ENCODE results near the gene ETFB.
A peak's percentile ranks its signal among the peaks of the same experiment; 100 is the strongest.
"Not testable (repeated sequence)": the region's sequence is repeated elsewhere in the genome, so short reads cannot be mapped to it uniquely, and the experiment has no call there.

Gene ETFB

DNA sequence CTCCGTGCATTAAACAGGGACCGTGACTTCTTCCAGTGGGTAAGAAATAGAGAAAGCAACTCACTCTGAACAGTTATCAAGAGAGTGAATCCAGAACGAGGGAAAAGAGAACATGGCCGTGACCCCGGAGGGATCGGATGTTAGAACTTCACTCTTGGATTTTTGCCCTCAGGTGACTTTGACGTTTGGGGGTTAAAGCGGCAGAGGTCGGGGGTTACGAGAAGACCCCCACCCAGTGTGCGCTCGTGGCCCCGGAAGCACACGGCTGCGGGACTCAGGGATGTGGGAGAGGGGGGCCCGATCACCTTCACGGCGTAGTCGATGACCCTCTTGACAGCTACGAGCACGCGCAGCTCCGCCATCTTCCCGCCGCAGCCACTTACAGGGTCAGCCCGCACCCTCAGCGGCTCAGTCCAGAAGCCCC, at the start of gene ETFB:
ETFB (minus strand) TSS at position 424 of the 424 bp plus-strand sequence; CDS start at position 362, 62 bp downstream.
- no peak for DNase-seq (ENCODE audit: low read depth, low spot score)
- peak within 1 kb of the TSS; percentile 74 for H3K27ac ChIP-seq

DNA sequence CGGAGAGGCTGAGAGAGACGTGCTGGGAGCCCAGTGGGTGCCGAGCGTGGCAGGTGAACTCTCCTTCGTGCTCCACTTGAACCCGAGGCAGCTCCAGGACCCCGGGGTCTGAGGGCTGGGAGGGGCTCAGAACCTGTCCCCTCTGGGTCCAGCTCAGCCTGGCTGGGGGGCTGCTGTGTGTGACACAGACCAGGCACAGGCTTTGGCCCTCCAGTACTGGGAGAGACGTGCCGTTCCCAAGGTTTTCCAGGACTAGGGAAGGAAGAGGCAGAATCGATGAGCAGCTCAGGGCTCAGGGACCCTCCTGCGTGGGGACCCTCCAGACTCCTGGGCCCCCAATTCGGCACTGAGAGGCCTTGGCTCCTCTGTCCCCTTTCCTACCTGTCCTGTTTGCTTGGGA, 49.0 kb upstream of the ETFB start:
- H3K27ac ChIP-seq, result no peak overlapping the region

DNA sequence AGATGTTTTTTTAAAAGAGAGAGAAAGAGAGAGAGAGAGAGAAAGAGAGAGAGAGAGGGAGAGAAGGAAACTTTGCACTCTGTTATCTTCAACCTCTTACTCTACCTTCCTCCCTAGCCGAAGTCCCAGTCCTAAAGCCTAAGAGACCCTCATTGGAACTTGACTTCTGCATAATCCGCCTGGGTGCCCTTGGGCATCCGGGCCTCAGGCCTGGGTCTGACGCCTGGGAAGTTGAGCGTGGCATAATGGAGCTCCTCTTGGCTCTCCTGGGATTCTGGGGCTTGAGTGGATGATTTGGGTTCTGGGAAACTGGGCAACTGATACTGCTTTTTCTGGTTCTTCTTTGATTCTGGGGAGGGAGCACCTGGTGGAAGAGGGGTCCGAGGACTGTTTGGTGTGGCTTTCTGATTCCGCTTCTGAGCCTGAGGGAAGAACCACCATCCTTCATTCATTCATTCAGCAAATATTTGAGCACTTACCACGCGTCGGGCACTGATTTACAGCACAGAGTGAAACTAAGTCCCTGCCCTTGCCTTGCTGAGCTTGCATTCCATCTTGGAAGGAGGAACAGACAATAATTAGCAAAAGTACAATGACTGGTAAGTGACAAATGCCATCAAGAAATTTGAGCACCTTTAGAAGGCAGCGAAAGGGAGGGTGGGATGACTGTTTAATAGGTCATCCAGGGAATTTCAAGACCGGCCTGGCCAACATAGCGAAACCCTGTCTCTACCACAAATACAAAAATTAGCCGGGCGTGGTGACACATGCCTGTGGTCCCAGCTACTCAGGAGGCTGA, 45.0 kb upstream of the ETFB start:
- H3K27ac ChIP-seq, result no peak overlapping the region
- DNase-seq (ENCODE audit: low read depth, low spot score), result no peak

More for the DNA sequence above, 49.0 kb upstream of the ETFB start:
- no peak for DNase-seq (ENCODE audit: low read depth, low spot score)

DNA sequence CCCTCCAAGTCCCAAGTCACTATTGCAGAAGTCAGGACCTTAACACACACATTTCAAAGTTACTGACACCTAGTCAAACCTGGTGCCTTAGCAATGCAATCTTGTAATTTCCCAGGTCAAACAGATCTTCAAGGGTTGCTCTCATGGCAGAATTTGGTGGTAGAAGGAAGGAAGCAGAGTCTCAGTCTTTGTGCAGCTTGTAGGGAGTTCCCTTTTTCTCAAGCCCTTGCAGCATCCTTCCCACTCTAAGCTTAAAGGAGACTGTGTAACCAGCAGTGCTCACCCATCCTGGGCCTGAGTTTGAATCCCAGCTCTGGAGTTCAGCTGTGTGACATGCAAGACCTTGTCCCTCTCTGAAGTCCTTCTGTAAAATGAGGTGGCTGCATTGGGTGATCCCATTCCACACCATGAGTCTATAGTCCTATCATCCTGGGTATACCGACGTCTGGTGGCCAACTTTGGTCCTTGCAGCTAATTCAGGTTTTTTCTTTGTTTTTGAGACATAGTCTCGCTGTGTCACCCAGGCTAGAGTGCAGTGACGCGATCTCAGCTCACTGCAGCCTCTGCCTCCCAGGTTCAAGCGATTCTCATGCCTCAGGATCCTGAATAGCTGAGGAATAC, 41.4 kb upstream of the ETFB start:
- DNase-seq (ENCODE audit: low read depth, low spot score), result no peak
- H3K27ac ChIP-seq, result no peak overlapping the region

DNA sequence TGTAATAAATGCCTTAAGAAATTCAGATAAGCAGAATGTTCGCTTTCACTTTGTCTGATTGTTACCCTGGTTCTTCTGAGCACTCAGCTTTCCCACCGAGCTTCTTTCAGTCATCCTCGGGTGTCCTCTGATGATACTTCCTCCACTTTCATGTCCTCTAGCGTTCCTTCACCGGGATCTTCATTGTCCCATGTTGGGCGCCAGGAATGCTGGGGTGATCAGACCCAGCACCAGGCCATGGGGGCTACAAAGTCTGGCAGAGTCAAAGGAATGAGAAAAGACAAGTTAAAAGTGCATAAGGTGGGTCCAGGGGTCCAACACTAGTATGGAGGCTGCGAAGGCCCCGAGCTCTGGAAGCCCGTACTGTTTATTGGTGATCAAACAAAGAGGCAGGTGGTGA, 35.9 kb upstream of the ETFB start:
- no peak for DNase-seq (ENCODE audit: low read depth, low spot score)
- H3K27ac ChIP-seq, result no peak overlapping the region

DNA sequence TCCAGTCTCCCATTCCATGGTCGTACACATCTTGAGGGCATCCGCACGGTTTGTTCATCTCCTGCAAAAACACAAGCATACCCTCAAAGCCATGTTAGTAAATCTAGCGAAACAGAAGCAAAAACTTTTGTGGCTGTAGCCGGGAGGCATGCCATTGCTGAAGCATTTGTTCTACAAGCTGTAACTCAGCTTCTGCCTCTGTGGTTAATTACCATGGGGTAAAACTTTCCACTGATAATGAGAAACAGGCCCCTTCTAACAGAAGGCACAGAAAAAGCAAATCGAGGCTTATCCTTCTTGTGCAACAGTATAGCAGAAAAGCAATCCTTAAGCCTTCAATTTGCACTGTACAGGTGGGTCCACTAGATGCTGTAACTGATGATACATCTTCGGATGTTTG, 33.7 kb upstream of the ETFB start:
- DNase-seq (ENCODE audit: low read depth, low spot score); H3K27ac ChIP-seq: not testable (repeated sequence)

DNA sequence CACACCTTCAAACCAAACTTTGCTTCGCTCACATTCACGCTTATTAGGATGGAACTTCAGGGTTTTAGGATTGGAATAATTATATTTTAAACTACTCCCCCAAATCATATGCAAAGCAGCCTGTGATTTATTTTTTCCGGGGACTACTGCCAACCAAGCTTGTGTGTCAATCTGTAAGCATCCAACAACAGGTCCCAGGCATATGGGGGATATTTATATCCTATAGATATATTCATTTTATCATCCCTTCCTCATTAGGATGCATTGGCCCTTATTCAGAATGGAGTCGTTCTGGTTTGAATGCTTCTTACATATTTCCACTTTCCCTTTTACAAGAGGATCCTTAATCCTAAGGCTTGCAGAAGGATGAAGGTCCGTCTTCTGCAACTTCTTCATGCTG, 33.0 kb upstream of the ETFB start:
- H3K27ac ChIP-seq, result no peak overlapping the region
- DNase-seq (ENCODE audit: low read depth, low spot score), result no peak

DNA sequence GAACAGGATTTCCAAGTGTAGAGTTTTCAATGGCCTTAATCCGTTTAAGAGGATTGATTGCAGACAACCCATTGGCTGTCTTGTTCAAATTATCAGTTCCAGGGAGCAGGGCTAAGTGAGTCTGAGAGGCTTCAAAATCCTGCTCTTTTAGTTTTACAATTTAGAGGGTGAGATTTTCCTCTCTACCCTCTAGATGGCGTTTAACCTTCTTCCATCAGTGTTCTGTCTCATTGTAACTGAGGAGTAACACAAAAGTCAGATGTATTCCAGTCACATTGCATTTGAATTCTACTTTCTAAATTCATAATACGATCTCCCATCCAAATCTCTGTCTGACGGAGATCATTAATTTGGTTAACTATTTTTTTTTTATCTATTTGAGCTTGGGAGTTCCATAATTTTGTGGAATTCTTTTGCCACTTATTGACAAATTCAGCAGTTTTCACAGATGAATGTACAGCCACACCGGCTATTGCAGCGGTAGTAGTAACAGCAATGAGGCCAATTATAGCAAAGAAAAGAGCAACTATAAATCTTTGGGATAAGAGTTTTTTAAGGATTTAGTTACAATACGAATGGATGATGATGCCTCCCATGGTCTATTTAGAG, 32.0 kb upstream of the ETFB start:
- H3K27ac ChIP-seq, result no peak overlapping the region
- DNase-seq (ENCODE audit: low read depth, low spot score), result no peak

DNA sequence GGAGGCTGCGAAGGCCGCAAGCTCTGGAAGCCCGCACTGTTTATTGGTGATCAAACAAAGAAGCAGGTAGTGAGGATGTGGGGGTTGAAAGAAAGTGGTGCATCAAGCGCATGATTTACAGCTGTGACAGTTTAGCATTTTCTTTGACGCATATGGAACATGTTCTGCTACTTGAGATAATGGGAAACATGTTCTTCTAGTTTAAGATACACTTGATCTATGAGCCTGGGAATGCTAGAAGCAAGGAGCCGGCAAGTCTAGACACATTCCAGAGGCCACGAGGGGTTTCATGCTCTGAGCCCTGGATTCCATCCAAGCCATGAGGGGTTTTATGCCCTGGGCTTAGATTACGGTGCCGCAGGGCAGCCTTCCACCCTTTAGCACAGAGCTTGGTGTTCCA, 31.3 kb upstream of the ETFB start:
- not testable (repeated sequence) for DNase-seq (ENCODE audit: low read depth, low spot score); H3K27ac ChIP-seq

DNA sequence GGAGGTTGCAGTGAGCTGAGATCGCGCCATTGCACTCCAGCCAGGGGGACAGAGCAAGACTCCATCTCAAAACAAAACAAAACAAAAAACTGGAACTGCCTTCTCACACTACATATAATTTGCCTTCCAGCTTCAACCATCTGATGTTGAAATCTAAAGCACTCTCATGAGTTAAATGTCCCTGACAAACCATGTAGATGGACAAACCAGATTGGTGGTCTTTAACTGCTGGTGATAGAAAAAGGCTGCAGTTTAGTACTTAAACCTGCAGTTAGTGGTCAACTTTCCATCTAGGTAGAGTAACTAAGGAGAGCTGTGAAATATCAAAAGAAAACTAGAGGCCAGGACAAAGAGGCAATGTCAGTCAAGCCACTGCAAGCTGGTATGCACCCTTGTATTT, 30.0 kb upstream of the ETFB start:
- no peak for DNase-seq (ENCODE audit: low read depth, low spot score)
- H3K27ac ChIP-seq, result no peak overlapping the region

DNA sequence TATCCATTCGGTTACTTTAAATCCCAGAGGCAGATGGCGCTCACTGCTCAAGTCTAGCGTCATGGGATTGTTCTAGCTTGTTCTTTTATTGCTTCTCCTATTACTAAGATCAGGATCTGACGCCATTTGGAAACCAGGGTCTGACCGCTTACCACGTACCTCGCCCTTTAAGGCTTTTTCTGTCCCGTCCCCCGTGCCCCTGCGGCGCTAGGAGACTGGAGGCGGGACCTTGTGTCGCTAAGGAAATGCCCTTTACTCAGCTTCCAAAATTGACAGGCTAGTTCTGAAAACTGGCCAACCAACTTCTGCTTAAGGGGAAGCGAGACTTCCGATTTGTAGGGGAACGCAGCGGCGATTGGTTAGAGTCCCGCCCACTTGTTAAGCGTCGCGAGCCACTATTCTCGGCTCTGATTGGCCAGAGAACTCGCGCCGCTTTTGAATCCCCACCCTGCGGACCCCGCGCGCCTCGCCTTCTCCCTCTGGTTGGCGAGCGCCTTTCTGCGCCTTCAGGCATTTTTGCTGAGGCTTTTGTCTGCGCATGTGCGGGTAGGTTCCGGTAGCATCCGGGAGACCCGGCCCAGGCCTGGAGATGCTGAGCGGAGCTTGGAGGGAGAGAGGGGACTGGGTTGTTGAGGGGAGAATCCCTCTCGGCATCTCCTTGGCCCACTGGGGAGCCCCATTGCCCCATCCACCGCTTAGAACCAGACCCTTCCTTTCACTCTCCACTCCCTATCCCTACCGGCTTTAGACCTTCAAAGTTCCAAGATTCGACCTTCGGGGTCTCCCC, 28.1 kb upstream of the ETFB start:
- peak; percentile 93 for DNase-seq (ENCODE audit: low read depth, low spot score)
- peak overlapping the region; percentile 59 for H3K27ac ChIP-seq

DNA sequence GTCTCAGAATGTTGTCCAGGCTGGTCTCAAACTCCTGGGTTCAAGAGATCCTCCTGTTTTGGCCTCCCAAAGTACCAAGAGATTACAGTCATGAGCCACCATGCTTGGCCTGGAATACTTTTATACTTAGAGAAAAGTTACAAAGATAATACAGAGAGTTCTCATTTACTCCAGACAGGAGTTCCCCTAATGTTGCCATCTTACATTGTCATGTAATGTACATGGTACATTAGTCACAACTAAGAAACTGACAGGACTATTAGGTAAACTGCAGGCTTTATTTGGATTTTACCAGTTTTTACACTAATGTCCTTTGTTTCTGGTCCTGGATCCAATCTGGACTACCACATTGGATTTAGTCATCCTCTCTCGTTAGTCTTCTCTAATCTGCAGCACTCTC, 26.5 kb upstream of the ETFB start:
- no peak overlapping the region for H3K27ac ChIP-seq
- DNase-seq (ENCODE audit: low read depth, low spot score), result no peak

DNA sequence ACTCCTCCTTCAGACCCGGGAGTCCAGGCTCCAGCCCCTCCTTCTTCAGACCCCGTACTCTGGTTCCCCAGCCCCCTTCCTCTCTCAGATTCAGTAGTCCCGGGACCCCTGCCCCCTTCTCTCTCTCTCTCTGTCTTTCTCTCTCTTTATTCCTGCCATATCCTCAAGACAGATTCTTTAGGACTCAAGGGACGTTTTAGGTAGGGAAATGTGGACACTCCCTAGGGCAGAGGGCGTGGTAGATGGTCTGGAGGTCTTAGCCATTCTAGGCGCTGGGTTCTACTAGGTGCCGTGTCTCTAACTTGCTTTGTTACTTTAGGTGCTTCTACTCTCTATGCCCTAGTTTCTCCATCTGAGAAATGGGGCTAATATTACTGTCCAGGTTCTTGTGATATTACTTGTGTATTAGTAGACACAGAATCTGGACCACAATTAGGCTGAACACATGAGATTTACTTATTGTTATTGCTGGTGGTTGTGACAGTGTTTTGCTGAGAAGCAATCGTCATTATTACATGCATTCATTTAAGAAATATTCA, 25.0 kb upstream of the ETFB start:
- no peak for DNase-seq (ENCODE audit: low read depth, low spot score)
- no peak overlapping the region for H3K27ac ChIP-seq

DNA sequence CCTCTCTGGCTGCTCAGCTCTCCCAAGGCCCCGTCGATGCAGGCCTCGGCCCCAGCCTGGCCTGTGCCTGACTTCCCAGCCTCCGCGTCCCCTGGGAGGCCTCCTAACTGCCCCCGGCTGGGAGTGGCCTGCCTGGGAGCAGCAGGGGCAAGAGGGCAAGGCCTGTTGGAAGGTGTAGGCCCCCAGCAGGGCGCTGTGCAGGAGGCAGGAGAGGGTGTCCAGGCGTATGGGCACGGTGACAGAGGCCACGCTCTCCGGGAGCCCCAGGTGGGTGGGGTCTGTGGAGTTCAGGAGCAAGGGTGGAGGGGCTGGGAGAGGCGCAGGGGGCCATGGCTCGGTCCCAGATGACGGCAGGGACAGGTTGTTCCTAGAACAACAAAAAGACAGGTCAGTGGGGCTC, 23.0 kb upstream of the ETFB start:
- H3K27ac ChIP-seq, result no peak overlapping the region
- no peak for DNase-seq (ENCODE audit: low read depth, low spot score)

DNA sequence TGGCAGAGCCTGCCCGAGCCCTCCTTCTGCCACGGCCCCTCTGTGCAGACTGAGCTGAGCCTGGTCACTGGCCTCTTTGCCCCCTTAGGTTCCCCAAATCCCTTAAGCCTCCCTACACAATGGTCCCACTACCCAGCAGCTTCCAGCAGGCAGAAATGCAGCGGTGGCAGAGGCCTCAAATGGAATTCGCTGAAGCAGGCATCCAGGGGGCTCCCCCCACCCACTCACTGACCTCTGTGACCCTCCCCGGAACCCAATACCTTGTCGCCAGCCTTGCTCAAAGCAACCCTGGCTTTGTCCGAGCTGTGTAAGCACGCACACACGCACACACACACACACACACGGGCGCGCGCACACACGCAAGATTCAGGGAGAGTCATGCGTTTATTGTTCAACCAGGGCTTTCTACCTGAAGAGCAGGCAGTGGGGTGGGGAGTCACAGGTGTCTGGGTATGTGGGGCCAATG, 21.8 kb upstream of the ETFB start, which contains the start of gene LIM2:
LIM2 (minus strand) TSS at position 51 of the 466 bp plus-strand sequence. CDS start 531 bp downstream, outside the sequence.
- DNase-seq (ENCODE audit: low read depth, low spot score), result no peak
- no peak within 1 kb of the TSS for H3K27ac ChIP-seq

DNA sequence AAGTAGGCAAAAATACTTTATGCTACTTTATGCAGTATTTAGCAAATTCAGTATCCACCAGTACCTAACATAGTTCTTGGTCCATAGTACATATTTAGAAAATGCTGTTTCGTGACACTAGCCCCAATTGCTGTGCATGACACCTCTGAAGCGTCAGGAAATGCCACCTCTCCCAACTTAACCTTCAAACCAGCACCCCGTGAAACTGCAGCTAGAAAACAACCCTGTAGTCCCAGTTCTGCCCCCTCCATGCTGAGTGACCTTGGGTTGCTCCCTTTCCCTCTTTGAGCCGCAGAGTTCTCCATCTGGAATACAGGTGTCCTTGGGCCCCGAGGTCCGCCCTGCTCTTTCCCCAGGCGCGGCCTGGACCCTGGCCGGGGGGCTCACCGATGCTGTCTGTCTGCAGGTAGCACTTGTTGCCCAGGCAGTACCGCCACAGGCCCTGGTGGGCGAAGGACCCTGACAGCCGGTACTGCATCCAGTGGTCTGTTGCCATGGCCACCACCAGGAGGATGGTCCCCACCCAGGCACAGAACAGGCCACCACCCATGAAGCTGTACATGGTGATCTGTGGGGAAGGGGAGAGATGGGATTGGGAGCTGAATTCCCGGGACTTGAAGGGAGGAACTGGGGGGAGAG, 20.8 kb upstream of the ETFB start:
- H3K27ac ChIP-seq, result no peak overlapping the region

DNA sequence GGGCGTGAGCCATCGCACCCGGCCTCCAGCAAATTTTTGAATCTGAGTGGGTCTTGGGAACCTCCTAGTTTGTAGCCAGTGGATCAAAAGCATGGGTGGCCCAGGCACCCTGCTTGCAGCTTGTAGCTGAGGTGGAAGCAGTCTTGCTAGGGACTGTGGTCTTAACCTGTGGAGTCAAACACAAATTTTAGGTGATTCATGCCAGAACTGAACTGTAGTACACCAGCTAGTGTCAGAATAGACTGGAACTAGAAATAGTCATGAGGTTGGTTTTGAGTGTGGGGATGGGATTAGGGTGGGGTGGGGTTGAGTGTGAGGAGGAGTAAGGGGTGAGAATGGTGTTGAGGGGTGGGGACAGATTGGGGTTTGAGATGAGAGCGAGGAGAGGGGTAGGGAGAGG, 15.8 kb upstream of the ETFB start:
- no peak for DNase-seq (ENCODE audit: low read depth, low spot score)
- no peak overlapping the region for H3K27ac ChIP-seq

More for the DNA sequence above, 20.8 kb upstream of the ETFB start:
- no peak for DNase-seq (ENCODE audit: low read depth, low spot score)

DNA sequence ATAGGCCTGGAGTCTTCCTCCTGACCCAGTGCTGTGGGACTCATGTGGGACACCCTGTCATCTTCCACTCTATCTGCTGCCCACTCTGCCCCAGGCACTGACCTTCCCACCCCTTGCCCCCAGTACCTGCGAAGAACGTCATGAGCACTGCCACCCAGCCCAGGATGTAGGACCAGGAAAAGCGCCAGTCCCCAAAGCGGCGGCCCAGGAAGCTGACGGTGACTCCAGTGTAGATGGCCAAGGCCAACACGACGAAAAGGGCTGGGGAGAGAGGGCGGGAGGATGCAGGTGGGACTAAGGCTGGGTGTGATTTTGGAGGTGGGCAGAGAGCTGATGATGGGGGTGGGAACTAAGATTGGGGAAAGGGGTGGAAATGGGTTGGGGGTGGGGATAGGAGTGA, 14.2 kb upstream of the ETFB start:
- no peak overlapping the region for H3K27ac ChIP-seq
- DNase-seq (ENCODE audit: low read depth, low spot score), result no peak

DNA sequence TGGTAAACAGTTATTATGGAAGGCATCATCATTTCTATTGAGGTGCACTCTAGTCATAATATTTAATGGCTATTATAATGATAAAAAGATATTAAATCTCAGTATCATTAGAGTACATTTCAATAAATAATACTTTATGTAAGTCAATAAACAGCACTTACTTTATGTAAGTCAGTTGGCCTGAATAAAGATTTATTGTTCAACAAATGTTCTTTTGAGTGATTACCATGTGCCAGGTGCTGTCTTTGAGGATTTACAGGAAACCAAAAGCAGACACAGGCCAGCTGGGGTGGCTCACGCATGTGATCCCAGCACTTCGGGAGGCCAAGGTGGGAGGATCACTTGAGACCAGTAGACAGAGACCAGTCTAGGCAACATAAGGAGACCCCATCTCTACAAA, 11.2 kb upstream of the ETFB start:
- no peak for DNase-seq (ENCODE audit: low read depth, low spot score)
- H3K27ac ChIP-seq, result no peak overlapping the region

All from epithelial cell of prostate (primary cell).